Activated CD8-positive, alpha-beta T cell treated with anti-CD3 and anti-CD28 coated beads, Interleukin-2, amount 10 ng/mL, durations not matched to agents 7 days and 5 days (primary cell): Measurements from ENCODE around the gene SSR4. TPM values are rescaled to one million over a fixed set of nuclear protein-coding genes. Genes with fewer than 3 reads are reported as not detected.

Source experiments
- ATAC-seq: fragments of 150-1000 bp; cut with Tn5 transposase; one replicate; pipeline ENCODE4 v1.10.0; 2021; ENCODE audit warnings: moderate library complexity
- CTCF ChIA-PET: fragments of 350-600 bp; sonication (Branson Sonifier 250); formaldehyde crosslinking; loops from one replicate; lab custom pipeline; 2021; ENCODE audit warnings: antibody characterized with exemption; lab: Charles Lee
- POLR2A ChIA-PET: fragments of 350-600 bp; sonication (Branson Sonifier 250); formaldehyde crosslinking; loops from one replicate; lab custom pipeline; 2021; ENCODE audit warnings: antibody characterized with exemption; lab: Charles Lee
- DNase-seq: peaks from one replicate; pipeline ENCODE4 v3.0.0-alpha.2; 2020
- H3K27ac Mint-ChIP-seq: one replicate; pipeline ENCODE4 v1.8.0; 2021; ENCODE audit warnings: mild to moderate bottlenecking, mixed read lengths
- H3K27me3 Mint-ChIP-seq: one replicate; pipeline ENCODE4 v1.8.0; 2021; ENCODE audit warnings: low read depth, mixed read lengths
- H3K36me3 Mint-ChIP-seq: one replicate; pipeline ENCODE4 v1.8.0; 2021; ENCODE audit warnings: low read depth, mixed read lengths
- H3K4me1 Mint-ChIP-seq: one replicate; pipeline ENCODE4 v1.8.0; 2021; ENCODE audit warnings: low read depth, mixed read lengths
- H3K4me3 Mint-ChIP-seq: one replicate; pipeline ENCODE4 v1.8.0; 2021; ENCODE audit warnings: mild to moderate bottlenecking, mixed read lengths
- H3K9me3 Mint-ChIP-seq: one replicate; pipeline ENCODE4 v1.8.0; 2022; ENCODE audit warnings: mixed read lengths; ENCODE audit not compliant: insufficient read depth
- total RNA-seq, 2 experiments: library from RNA; stranded (reverse); gene quantifications; one replicate each; pipeline ENCODE4 v1.2.3, GENCODE V29; 2021

The SSR4 gene
- total RNA-seq, 2 experiments from 2014 or later: 182 to 190 TPM

GRCh38 chrX:153829799-153830639 lies 35.6 kb downstream of the SSR4 start, which contains the start of gene PDZD4:
Gene PDZD4, minus strand, starts transcription at chrX:153830544. Its CDS starts 246 bp downstream, at chrX:153830298.
- Mint-ChIP-seq H3K9me3 (no peaks in the 10 kb centered on the region), H3K27me3 (peaks cover 37% of the 10 kb centered on the region), H3K36me3 (no peaks in the 10 kb centered on the region), H3K4me3 (no peak within 1 kb of the TSS), H3K4me1 (peaks cover 4% of the 10 kb centered on the region), H3K27ac (no peak within 1 kb of the TSS)
- ATAC-seq: peak; percentile 42
- no peak for DNase-seq
- ChIA-PET POLR2A (no interaction called here), CTCF (no interaction called here)

- H3K4me3 Mint-ChIP-seq: no peak overlapping the region
- ATAC-seq: no peak
Observed at GRCh38 chrX:153830640-153831428, 36.4 kb downstream of the SSR4 start.

GRCh38 chrX:153831429-153832150 lies 37.1 kb downstream of the SSR4 start:
- no peak for ATAC-seq
- Mint-ChIP-seq H3K27me3 (peaks cover 31% of the 10 kb centered on the region), H3K4me3 (no peak overlapping the region), H3K4me1 (peaks cover 2% of the 10 kb centered on the region), H3K9me3 (no peaks in the 10 kb centered on the region), H3K27ac (no peak overlapping the region), H3K36me3 (no peaks in the 10 kb centered on the region)
- POLR2A ChIA-PET: no interaction called here
- no peak for DNase-seq
- CTCF ChIA-PET: no interaction called here

More at GRCh38 chrX:153830640-153831428, 36.4 kb downstream of the SSR4 start:
- no peak for DNase-seq
- Mint-ChIP-seq H3K27ac (no peak overlapping the region), H3K4me1 (peaks cover 2% of the 10 kb centered on the region), H3K9me3 (no peaks in the 10 kb centered on the region), H3K36me3 (no peaks in the 10 kb centered on the region), H3K27me3 (peaks cover 31% of the 10 kb centered on the region)
- CTCF ChIA-PET: no interaction called here
- POLR2A ChIA-PET: no interaction called here

DNA sequence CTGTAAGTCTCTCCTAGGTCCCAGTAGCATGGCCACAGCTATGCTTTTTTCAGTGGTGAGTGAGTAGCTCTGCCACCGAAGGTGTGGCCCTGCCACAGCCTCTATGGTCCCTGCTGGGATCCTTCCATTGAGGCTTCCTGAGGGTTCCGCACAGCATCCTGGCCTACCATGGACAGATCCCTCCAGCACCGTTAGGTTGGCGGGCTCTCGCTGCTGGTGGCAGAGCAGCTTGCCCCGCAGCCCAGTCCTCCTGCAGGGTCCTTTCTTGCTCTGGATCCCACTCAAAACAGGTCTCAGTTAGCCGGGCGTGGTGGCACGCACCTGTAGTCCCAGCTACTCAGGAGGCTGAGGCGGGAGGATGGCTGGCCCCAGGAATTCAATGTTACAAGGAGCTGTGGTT lies 38.3 kb downstream of the SSR4 start:
- no peak for ATAC-seq
- DNase-seq: no peak
- Mint-ChIP-seq H3K4me1 (no peaks in the 10 kb centered on the region), H3K36me3 (no peaks in the 10 kb centered on the region), H3K27ac (no peak overlapping the region), H3K27me3 (peaks cover 22% of the 10 kb centered on the region), H3K9me3 (no peaks in the 10 kb centered on the region), H3K4me3 (no peak overlapping the region)
- CTCF ChIA-PET: no interaction called here
- POLR2A ChIA-PET: no interaction called here

- DNase-seq: no peak
- POLR2A ChIA-PET: interaction anchor here (1.0 kb wide), 1 partner anchor 48 kb away, joined by 3 read pairs; no protein-coding TSS in a partner anchor
Observed at GRCh38 chrX:153836921-153837320, 42.5 kb downstream of the SSR4 start.

DNA sequence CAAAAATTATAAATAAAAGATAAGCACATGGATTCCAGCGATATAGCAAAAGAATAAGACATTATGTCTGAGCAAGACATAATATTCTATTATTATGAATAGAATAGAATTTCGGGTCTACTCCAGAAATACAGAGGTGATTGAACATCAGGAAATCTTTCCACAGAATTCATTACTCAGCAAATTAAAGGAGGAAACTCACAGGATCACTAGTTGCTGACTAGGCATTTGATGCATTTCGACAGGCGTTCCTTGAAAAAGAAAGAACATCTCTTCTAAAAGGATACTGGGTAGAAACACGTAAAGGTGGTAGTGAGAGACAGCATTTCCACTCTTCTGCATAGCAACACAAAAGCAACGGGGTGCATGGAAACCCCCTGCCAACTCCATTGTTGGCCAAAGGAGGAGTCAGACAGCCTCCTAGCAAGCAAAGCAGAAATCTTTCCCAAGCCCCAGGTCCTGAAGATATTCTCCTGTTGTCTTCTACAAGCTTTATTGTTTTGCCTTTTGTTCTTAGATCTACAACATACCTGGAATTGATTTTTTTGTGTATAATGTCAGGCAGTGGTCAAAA lies 50.1 kb downstream of the SSR4 start:
- Mint-ChIP-seq H3K27me3 (peaks cover 26% of the 10 kb centered on the region), H3K4me3 (no peak overlapping the region), H3K9me3 (no peaks in the 10 kb centered on the region), H3K4me1 (no peaks in the 10 kb centered on the region), H3K36me3 (no peaks in the 10 kb centered on the region), H3K27ac (no peak overlapping the region)
- DNase-seq: no peak
- POLR2A ChIA-PET: no interaction called here
- no peak for ATAC-seq
- CTCF ChIA-PET: no interaction called here

More at GRCh38 chrX:153836921-153837320, 42.5 kb downstream of the SSR4 start:
- no peaks in the 10 kb centered on the region for H3K9me3 Mint-ChIP-seq
- H3K4me1 Mint-ChIP-seq: no peaks in the 10 kb centered on the region
- ATAC-seq: no peak
- H3K4me3 Mint-ChIP-seq: no peak overlapping the region
- H3K27ac Mint-ChIP-seq: no peak overlapping the region
- H3K36me3 Mint-ChIP-seq: no peaks in the 10 kb centered on the region
- H3K27me3 Mint-ChIP-seq: peaks cover 12% of the 10 kb centered on the region
- CTCF ChIA-PET: no interaction called here

DNA sequence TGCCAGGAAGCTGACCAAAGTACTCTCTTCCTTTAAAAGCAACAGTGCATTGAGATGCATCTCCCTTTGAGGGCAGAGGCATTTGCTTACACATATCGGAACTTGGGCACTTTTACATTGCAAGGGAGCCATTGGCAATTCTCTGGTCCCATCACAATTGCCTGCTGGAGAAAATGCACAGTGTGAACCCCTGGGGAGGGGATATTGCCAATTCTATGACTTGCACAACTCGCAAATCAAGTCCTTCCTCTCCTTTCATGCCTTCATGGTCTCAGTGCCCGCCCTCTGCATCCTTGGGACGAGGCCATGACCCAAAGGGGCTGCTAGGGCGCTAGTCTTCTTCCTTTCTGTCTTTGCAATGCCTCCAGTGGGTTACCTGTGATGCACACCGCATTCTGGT lies 50.7 kb downstream of the SSR4 start:
- Mint-ChIP-seq H3K4me3 (no peak overlapping the region), H3K36me3 (no peaks in the 10 kb centered on the region), H3K27me3 (peaks cover 26% of the 10 kb centered on the region), H3K27ac (no peak overlapping the region), H3K4me1 (no peaks in the 10 kb centered on the region), H3K9me3 (no peaks in the 10 kb centered on the region)
- DNase-seq: no peak
- POLR2A ChIA-PET: no interaction called here
- no peak for ATAC-seq
- CTCF ChIA-PET: no interaction called here

DNA sequence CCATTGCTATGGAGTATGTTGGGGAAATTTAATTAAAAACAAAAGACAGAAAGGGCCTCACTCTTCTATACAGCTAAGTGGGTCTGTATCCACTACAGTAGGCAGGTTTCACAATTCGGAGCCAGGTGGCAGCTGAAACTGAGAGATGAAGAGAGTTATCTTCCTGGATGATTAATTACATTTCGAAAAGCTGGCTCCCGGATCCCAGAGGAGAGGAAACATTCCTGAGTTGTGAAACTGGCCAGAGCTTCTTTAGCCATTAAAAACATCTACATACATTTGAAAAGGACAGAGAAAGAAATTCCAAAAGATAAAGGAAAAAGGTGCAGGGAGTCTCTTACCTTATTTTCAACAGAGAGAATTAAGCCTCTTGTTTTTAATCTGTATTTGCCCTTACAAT lies 51.4 kb downstream of the SSR4 start:
- CTCF ChIA-PET: no interaction called here
- H3K4me1 Mint-ChIP-seq: no peaks in the 10 kb centered on the region
- POLR2A ChIA-PET: no interaction called here
- H3K27ac Mint-ChIP-seq: no peak overlapping the region
- ATAC-seq (no peak), DNase-seq (no peak)
- no peaks in the 10 kb centered on the region for H3K9me3 Mint-ChIP-seq
- no peaks in the 10 kb centered on the region for H3K36me3 Mint-ChIP-seq
- H3K27me3 Mint-ChIP-seq: peaks cover 26% of the 10 kb centered on the region
- H3K4me3 Mint-ChIP-seq: no peak overlapping the region

Other genes starting within 250 kb of the SSR4 start
- 10 to 100 TPM; 23.9 to 24.5 TPM for gene CCNQ, start 195.5 kb upstream of the SSR4 start, total RNA-seq
- not detected for gene DUSP9, start 147.5 kb upstream of the SSR4 start, total RNA-seq
- under 1 TPM; 0.16 to 0.58 TPM for gene PNCK, start 120.9 kb upstream of the SSR4 start, total RNA-seq
- gene SLC6A8, start 106.7 kb upstream of the SSR4 start, total RNA-seq: 1 to 10 TPM in 1 of 2 experiments, under 1 TPM in 1; 0.82 to 1.3 TPM
- gene BCAP31, start 70.3 kb upstream of the SSR4 start, total RNA-seq: 100 to 1,000 TPM; 155 to 158 TPM
- gene ABCD1, start 69.8 kb upstream of the SSR4 start, total RNA-seq: 10 to 100 TPM; 14.6 to 15.9 TPM
- 1 to 10 TPM in 1 of 2 experiments, under 1 TPM in 1; 0.83 to 1.4 TPM for gene PLXNB3, start 30.4 kb upstream of the SSR4 start, total RNA-seq
- not detected for gene SRPK3, start 13.6 kb upstream of the SSR4 start, total RNA-seq
- gene IDH3G, start 293 bp upstream of the SSR4 start, total RNA-seq: 10 to 100 TPM; 63.2 to 66.9 TPM
- gene PDZD4, start 35.9 kb downstream of the SSR4 start, total RNA-seq: under 1 TPM; 0.10 to 0.16 TPM
- gene L1CAM, start 91.5 kb downstream of the SSR4 start, total RNA-seq: 1 to 10 TPM; 7.1 to 7.5 TPM
- not detected for gene AVPR2, start 110.0 kb downstream of the SSR4 start, total RNA-seq
- 100 to 1,000 TPM; 317 to 324 TPM for gene ARHGAP4, start 131.6 kb downstream of the SSR4 start, total RNA-seq
- gene NAA10, start 140.4 kb downstream of the SSR4 start, total RNA-seq: 100 to 1,000 TPM in 1 of 2 experiments, 10 to 100 TPM in 1; 98.9 to 106 TPM
- gene RENBP, start 150.0 kb downstream of the SSR4 start, total RNA-seq: 10 to 100 TPM; 12.1 to 13.6 TPM
- gene HCFC1, start 177.2 kb downstream of the SSR4 start, total RNA-seq: 100 to 1,000 TPM; 141 to 146 TPM
- 1 to 10 TPM; 5.9 to 6.2 TPM for gene TMEM187, start 178.1 kb downstream of the SSR4 start, total RNA-seq
- 100 to 1,000 TPM; 164 to 165 TPM for gene IRAK1, start 225.2 kb downstream of the SSR4 start, total RNA-seq